GM19455 (cell line): Measurements from ENCODE around the gene SREBF1.
A peak's percentile ranks its signal among the peaks of the same experiment; 100 is the strongest.
"Not testable (repeated sequence)": the region's sequence is repeated elsewhere in the genome, so short reads cannot be mapped to it uniquely, and the experiment has no call there.

Source experiments
- ATAC-seq: cut with Tn5 transposase; IDR thresholded peaks from one replicate; pipeline ENCODE4 v1.9.1; 2021; ENCODE audit not compliant: unreplicated experiment

The SREBF1 gene

DNA sequence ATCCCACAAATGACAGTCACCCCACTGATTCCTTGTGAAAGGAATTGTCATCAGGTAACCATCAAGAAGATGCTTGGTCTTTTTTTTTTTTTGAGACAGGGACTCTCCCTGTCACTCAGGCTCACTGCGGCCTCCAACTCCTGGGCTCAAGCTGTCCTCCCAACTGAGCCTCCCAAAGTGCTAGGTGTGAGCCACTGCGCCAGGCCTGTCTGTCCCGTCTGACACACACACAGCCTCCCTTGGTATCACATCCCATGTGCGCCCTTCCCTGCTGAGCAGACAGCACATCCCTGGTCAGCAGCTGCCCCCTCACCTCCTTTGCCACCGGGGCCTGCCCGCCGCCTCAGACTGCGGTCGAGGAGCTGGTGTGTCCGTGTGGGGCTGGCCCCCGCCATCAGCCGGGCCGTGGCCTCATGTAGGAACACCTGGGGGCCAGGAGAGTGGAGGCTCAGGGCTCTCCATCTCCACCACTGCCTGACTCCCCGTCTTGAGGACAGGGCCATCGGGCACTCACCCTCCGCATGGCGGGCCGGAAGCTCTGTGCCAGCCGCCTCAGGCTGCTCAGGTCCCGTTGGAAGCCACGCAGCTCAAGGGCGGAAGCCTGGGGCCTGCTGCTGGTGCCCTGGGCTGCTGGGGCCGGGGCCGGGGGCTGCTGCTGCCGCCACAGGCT lies 23.6 kb downstream of the SREBF1 start:
- ATAC-seq = no peak

GRCh38 chr17:17812211-17813054 lies 24.4 kb downstream of the SREBF1 start:
- no peak for ATAC-seq

GRCh38 chr17:17811381-17812210 lies 25.2 kb downstream of the SREBF1 start:
- no peak for ATAC-seq

DNA sequence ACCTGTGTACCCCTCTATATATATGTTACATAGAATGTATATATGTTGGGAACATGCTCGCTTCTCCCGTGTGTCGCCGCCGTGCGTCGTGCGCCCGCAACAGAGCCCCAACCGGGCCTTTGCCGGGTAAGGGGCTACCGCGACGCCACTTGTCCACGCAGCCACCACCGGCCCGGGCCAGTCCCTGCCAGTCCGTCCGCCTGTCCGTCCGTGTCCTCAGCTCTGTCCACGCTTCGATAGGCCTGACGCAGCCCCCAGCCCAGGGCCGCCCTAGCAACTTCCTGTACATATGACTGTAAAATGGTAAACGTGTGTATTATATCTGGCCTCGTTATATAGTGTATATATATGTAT lies 25.9 kb downstream of the SREBF1 start:
- ATAC-seq = no peak

DNA sequence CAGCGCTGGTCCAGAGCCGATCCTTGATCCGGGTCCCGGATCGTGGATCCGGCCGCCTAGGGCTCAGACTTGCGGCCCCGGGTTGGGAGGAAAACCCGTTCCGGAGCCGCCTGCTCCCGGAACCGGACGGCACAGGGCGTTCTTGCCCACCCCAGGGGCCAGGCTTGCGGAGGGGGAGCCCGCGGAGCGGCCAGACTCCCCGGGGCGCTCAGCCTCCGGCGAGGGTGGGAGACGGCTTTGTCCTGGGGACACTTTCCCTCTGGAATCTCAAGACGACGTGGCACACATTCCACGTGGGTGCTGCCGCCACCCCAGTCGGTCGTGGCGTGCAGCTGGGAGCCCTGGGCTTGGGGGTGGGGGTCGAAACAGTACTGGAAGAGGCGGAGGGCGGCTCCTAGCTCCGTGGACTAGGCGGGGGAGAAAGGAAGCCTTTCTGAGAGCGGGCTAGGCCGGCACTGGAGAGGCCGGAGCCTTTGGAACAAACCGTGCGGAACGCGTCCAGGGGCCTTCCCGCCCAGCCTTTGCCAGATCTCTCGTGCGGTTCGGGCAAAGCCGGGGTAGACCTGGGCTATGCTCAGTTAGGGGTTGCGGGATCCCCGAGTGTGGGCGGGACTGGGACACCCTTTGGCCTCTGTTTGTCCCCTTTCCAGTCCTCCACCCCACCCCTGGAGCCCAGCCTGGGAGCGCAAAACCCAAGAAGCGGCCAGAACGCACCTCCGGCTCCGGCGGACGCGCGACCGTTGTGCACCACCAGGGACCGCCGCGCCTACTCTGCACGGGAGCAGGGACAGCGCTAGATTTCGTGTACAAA lies 26.5 kb downstream of the SREBF1 start:
- no peak for ATAC-seq

- ATAC-seq = no peak
Observed at GRCh38 chr17:17809531-17810083, 27.2 kb downstream of the SREBF1 start.

DNA sequence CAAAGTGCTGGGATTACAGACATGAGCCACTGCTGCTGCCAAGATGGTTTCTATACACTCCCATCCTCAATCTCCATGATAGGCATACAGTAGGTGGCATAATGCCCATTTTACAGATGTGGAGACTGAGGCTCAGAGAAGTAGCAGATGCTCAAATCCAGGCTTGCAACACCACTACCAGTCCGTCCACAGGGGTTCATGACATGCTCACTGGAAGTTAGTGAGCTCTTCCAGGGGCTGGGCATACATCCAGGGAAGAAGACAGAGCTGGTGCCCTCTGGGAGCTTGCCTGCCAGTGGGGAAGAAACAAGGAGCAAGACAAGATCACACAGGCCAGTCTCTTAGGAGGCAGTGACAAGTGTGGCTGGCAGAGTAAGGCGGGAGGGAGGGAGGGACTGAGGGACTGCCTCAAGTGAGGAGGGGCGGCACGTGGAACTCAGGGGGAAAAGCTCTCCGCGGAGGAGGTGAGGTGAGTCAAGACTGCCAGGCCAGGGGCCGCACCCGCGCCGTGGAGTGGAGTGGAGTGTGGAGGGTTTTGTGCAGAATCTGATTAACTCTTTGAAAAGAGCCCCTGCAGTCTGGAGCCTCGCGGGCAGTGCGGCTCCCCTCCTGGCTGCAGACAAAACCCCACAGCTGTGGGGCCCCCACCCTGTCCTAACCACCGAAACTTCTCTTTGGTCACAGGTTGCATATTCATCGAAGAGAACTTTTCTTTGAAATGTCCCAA lies 27.9 kb downstream of the SREBF1 start:
- ATAC-seq = peak; percentile 56

DNA sequence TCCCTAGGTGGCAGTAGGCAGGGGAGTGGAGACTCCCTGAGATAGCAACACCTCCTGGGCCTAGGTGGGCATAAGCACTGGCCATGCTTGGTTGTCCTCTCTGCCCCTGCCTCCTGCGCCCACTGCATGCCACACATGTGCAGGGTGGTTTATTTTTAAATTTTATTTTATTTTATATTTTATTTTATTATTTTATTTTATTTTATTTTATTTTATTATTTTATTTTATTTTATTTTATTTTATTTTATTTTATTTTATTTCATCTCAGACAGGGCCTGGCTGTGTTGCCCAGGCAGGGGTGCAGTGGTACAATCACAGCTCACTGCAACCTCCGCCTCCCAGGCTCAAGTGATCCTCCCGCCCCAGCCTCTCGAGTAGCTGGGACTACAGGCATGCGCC lies 28.6 kb downstream of the SREBF1 start:
- not testable (repeated sequence) for ATAC-seq

GRCh38 chr17:17807440-17807839 lies 29.3 kb downstream of the SREBF1 start:
- ATAC-seq = no peak

GRCh38 chr17:17806611-17807274 lies 30.0 kb downstream of the SREBF1 start:
- ATAC-seq = no peak

DNA sequence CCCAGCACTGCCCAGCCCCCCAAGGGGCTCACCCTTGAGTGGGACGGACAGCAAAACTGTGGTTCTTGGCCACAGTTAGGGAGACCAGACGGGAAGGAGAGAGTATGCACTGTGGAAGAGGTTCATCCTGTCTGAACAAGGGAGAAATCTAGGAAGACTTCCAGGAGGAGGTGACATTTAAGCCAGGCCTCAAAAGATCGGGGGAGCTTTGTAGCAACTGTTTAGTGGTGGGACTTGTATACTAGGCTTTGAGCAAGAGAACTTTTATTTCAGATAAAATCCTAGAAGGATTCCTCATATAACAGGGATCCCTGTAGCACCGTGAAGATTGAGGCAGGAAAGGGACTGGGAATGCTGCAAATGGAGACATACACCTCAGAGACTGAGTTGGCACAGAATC lies 30.8 kb downstream of the SREBF1 start:
- no peak for ATAC-seq

GRCh38 chr17:17805575-17805974 lies 31.2 kb downstream of the SREBF1 start:
- ATAC-seq = no peak

DNA sequence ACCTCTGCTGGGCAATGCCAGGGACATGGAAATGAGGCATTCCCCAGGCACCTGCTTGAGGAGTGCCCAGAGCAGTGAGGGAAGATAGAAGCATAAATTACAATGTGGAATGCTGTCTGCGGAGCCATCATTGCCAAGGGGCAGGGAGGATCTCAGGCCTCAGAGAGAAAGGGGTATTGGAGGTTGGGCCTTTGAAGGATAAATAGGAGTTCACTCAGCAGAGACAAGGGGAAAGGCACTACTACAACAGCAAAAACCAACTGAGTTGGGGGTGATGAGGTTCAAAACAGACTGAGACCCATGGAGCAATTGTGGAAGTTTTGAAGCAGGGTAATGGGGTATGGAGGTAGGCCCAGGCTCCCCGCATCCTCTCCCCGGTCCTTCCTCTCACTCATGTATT lies 32.8 kb downstream of the SREBF1 start:
- no peak for ATAC-seq

DNA sequence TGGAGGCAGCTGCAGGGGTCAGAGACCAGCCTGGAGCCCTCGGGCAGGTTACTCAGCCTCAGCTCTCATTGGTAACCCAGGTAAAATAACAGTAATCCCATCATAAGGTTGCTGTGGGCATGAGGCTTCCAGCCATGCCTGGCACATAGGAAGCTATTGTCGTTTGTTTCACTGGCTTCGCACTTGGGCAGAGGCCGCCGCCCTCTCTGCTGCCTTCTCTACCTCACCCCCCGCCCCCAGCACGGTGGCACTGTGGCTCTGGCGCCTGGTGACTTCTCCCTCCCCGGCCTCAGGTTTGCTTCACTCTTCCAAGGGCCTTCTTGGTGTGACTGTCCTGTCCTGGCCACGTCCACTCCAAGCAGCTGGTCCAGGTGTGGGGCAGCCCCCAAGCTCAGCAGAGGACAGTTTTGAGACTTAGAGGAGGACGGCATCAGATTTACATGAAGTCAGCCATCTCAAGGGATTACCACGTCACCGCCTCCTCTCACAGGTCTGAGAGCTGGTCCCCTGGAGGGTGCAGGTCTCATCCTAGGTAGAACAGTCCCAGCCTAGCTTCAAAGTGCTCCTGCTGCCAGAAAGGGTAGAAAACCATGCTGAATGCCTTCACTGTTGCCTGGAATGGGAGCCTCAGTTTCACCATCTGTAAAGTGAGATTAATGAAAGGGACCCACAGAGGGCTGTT lies 34.8 kb downstream of the SREBF1 start:
- no peak for ATAC-seq

- no peak for ATAC-seq
Observed at GRCh38 chr17:17800504-17801021, 36.2 kb downstream of the SREBF1 start.

DNA sequence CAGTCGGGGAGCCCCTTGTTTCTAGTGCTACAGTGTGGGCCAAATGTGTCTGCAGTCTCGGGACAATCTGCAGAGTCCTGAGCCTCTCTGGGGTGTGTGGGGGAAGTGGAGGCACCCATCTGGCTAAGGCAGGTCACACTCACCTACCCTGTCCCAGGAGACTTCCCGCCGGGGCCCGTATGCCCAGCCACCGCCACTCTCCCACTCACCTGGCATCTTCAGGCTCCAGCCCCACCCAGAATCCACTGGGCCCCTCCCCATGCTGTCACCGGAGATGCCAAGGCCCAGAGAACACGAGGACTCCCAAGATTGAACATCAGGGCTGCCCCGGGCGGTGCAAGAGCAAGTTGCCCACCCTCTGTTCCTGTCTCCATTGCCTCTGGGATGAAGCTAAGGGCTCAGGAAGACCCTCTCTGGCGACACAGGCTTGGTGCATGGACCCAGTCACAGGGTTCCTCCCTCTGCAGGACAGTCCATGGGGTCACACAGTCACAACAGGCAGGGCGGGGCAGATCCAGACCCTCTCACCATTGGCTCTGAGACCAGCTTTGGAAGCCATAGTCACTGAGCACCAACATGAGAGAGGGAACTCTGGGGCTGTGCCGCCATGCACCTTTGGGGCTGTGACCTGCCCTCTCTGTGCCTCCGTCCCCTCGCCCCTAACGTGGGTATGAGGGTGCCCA lies 38.1 kb downstream of the SREBF1 start:
- no peak for ATAC-seq

DNA sequence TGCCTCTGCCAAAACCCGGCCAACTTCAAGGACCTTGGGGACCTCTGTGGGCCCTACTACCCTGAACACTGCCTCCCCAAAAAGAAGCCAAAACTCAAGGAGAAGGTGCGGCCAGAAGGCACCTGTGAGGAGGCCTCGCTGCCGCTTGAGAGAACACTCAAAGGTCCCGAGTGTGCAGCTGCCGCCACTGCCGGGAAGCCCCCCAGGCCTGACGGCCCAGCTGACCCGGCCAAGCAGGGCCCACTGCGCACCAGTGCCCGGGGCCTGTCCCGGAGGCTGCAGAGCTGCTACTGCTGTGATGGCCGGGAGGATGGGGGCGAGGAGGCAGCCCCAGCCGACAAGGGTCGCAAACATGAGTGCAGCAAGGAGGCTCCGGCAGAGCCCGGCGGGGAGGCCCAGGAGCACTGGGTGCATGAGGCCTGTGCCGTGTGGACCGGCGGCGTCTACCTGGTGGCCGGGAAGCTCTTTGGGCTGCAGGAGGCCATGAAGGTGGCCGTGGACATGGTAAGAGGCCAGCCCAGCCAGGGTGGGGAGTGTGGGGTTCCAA lies 38.7 kb downstream of the SREBF1 start:
- ATAC-seq = no peak
